NCI-H69 (cell line): ENCODE results near the gene CD96.

Source experiments
- DNase-seq: peaks from one replicate; lab custom pipeline; 2025; lab: John Stamatoyannopoulos, UW

CD96 gene

DNA sequence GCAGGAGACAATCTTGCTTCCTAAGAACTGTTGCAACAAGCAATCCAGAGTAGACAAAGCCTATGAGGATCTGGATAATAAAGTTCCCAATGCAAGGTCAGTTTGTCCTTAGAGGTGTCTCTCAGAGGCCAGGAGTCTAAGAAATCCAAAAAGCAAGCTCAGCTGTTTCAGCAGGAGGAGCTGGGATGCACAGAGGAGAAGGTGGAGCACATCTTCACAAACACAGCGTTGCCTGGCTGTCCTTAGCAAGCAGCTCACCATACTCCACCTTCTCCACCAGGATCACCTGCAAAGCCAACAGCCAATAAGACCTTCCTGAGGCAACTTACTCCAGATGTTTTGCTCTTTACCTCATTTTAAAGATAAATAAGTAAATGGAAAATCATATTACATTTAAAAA is 52.8 kb downstream of the CD96 start:
- no peak for DNase-seq

DNA sequence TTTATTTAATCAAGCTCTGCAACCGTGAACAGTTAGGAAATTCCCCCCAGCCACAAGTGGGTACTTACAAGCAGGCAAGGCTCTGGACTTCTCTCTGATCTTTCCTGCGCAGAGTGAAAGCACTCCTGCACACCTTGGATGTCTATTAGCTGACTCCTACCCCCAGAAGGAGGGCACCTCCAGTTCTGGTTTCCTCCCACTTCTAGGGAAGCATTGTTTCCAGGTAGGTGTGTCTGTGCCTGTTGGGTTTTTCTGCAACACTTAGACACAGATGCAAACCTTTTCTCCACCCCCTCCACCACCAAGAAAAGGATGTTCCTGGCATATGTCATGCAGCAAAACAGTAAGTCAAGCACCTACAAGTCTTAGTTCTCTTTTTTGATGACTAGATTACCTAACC is 53.2 kb downstream of the CD96 start, which contains the start of gene ZBED2:
TSS of gene ZBED2 (minus strand) at position 115 of the 400 bp plus-strand sequence. CDS start 1,145 bp downstream, outside the sequence.
- no peak for DNase-seq

DNA sequence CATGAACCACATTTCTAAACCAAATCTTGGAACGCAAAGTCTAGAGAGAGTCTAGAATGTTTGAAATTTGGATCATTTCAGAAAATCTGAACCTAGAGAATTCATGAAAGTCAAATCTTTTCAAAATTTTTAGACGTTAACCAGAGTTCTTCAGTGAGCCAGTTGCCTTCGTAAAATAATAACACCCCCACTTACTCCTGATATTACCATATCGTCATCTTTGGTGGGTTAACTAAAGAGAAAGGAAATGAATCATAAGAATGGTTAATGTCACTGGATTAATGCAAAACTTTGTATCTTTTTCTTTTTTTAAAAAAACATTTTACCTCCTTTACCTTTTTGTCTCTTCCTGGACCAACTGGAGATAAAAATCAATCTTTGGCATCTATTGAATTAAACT is 54.3 kb downstream of the CD96 start:
- DNase-seq: no peak

DNA sequence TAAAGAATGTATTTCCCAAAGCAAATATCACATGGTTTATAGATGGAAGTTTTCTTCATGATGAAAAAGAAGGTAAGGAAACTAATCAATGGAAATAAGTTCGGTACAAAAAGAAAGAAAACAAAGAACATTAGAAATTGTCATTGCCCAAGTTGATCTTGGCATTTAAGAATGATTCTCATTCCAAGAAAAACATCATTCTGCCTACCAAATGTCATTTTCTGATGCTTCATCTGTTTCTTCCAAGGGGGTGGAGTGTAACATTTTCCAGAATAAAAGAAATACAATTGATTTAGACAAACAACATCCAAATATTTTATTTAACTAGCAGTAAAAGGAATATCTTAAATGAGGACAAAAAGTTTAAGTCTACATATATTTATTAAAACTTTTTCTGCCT is 56.1 kb downstream of the CD96 start:
- no peak for DNase-seq

DNA sequence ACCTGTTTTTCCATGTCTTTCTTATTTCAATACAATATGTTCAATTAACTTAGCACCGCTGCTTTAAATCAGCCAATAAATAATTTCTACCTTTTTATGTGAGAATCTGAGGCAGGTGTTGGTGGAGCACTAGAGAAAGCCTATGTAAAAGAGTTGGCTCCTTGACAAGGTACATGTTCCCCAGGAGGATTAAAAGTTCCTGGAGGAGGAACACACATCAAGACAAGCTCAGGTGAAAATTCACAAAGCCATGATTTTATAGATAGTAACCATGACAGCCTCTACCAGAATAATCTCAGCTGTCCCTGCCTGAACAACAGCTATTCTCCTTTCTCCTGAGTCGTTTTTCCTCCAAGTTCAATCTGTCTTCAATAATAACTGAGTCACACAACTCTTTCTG is 56.6 kb downstream of the CD96 start:
- no peak for DNase-seq

DNA sequence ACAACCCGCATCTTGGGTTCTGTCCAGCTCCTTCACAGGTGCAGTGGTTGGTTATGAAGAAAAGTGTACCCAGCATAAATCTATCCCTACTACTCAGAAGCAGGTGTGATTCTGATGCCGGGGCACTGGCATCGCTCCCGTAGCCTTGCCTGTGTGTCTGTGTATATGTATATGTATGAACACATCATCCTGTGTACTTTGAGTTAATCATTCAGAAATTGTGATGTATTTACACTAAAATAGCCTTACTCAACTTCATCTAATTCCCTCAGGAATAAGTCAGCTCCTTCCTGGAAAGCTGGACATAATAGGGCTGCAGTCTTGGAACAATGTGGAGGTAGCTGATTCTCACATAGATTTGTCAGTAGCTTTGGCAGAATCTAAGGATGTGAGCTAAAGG is 59.8 kb downstream of the CD96 start:
- no peak for DNase-seq

DNA sequence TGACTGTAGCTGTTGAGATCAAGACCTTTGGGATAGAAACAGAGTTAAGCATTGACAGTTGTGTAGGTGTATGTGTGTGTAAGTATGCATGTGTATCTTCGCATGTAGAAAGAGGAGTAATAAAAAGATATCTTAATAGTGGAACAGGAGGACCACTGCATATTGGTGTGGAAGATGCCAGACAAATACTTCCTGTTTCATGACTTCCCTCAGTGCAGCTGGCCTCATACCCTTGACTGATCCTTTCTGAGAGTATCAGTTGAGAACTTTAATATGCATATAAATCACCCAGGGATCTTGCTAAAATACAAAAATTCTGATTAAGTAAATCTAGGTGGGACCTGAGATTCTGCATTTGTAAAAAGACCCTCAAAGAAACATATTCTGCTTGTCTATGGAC is 61.7 kb downstream of the CD96 start:
- no peak for DNase-seq

DNA sequence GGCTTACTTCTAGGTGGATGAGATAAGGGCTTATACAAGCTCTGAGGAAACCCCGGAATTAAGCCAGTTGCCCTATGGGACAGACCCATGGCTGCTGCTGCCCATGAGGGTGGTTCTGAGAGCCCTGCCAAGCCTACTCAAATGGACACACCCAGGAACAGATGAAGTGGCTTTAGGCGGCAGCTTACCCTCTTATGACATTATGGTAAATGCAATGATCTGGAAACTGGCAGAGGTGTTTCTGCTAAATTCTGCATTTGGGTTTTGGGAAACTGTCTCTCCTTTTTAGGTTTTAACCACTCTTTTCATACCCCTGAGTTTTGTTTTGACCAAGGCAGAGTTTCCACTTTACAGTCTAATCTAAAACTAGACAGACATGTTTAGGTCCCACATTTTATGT is 62.1 kb downstream of the CD96 start:
- DNase-seq: no peak

DNA sequence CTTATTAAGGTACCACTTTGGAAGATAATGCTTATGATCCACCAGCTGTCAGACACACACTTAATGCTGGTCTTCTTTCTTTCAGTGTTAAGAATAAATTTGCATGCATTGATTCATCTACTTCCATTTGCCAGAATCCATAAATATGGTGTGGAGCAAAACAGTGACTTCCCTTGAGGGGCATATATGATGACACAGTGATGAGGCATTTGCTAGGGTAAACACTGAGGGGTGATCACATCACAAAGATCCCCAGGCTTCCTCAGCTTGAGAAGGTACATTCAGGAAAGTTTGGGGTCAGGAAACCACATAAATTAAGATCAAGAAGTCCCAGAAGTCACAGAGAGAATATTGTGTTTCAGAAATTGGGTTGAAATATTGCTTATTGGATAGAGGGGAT is 63.0 kb downstream of the CD96 start:
- DNase-seq: no peak

DNA sequence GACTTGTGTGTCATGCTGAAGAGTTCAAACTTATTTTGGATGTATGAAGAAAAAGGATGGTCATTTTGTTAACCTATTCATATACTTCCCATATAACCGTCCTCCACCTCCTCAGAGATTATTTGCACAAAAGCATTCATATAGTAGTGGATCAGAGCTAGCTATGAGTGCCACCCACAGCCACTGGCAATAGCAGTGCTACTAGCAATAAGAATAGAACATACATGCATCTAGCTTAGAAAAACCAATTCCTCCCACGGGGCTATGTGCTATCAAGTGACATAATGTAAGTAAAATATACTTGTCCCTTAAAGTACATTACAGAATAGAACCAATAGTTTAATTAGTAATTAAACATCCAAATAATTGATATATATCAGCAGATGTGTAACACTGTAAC is 63.5 kb downstream of the CD96 start:
- DNase-seq: no peak

DNA sequence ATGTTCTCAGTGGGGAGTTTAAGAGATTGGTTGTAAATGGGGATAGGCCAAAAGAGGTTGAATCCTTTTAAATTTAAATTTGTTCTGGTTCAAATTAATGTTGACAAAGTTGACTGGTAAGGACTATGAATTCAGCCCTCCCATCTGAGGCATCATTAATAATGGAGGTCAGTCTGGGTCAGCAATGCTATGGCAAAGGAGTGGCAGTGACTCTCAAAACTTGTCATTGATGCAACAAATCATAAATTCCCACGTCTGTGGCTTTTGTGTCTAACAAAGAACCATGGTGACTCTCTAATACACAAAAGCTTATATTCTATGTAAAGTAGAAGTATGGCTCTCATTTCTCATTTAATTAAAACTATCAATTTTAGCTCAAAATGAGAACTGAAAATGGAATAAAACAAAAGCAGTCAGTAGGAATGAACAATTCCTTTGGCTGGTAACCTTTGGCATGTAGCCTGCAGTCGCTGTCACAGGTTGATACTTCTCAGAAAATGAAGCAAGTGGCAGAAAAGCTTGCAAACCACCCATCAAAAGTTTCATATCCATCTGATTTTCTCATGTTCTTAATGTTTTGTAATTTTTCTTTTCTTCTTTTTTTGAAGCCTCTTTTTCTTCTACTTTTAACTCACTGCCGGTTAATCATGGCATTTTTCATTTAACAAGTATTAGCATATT is 65.4 kb downstream of the CD96 start:
- no peak for DNase-seq

DNA sequence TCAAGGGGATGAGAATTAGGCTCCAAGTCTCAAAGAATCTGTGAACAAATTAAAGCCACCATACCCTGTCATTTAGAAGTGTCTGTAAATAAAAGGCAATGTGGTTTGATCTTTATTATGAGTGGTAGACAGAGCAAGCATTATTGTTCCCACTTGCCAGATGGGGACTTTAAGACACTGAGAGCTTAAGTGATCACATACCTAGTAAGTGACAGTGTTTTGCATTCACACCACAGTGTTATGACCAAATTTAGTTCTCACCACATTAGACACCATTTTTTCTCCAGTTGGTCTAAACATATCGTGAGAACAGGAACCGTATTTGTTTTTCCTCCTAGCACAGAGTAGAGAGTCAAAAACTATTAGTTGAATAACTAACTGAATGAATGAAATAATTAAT is 66.4 kb downstream of the CD96 start:
- no peak for DNase-seq

DNA sequence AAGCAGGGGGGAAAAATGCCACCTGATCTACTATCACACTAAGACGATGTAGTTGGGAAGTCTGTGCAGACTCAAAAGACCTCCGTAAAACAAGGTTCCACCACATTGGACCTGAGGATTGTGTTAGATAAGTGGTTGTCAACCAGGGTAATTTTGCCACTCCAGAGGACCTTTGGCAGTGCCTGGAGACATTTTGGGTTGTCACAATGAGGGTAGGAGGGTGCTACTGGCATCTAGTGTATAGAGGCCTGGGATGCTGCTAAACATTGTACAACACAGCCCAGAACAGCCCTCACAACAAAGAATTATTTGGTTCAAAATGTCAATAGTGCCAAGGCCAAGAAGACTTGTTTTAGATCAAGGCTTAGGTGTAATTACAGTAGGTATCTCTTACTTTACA is 67.7 kb downstream of the CD96 start:
- no peak for DNase-seq

DNA sequence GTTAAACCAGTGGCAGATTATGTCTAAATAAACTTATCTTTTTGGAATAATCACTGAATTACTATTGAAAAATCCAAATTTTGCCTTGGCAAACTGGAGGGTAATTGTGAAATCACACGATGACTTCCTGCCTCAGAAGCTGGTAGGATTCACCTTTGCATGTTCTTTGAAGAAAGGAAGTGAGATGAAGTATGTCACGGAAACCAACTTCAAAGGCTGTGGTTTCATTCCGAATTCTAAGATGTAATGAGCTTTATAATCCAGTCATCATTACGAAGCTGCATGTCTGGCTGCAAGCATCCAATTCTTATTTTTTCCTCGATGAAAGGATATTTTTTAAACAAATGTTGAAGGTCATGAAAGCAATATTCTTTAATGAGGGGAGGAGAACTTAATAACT is 68.2 kb downstream of the CD96 start:
- no peak for DNase-seq

DNA sequence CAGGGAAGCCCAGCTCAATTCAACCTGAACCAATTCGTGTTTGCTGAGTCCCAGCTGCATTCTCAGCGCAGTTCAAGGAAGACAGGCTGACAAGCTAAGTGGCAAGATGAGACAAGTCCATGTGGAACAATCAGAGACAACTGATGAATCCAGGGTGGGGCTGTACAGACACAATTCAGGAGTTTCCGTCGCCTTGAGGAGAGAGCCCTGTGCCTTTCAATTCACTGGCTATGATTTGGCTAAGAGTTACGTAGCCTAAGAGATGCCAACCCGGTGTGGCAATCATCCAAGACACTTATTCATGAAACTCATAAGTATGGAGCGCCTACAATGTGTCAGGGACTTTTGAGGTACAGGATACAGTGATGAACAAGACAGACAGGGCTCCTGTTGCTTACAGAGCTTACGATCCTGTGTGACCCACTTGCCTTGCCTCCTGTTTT is 68.6 kb downstream of the CD96 start:
- no peak for DNase-seq

DNA sequence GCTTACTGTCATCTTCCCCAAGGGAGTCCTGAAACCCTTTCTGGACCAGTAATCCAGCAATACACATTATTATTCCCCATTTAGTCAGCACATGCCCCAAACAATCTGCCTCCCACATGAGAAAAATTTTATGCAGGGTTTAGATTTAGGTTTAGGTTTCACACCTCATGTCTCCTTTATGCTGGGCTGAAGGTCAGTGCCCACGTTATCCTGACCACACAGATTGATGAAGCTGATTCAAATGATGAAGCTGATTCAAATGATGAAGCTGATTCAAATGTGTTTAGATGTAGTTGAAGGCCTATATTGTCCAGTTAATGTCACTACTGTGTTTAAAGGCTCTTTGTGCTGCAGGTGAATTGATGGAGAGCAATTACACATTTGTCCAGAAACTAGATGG is 71.3 kb downstream of the CD96 start:
- DNase-seq: no peak

DNA sequence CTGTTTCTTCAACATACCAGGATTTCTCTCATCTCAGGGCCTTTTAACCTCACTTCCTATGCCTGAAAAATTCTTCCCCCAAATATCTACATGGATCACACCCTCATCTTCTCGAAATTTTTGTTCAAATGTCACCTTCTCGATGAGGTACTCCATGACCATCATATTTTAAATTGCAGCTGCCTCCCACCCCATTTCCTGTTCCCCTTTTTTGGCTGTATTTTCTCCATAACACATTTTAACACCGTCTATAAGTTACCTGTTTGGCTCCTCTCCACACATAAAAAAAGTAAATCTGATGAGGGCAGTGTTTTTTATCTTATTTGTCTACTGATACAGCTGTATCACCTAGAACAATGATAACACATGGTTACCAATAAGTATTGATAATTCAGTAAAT is 73.9 kb downstream of the CD96 start:
- no peak for DNase-seq

DNA sequence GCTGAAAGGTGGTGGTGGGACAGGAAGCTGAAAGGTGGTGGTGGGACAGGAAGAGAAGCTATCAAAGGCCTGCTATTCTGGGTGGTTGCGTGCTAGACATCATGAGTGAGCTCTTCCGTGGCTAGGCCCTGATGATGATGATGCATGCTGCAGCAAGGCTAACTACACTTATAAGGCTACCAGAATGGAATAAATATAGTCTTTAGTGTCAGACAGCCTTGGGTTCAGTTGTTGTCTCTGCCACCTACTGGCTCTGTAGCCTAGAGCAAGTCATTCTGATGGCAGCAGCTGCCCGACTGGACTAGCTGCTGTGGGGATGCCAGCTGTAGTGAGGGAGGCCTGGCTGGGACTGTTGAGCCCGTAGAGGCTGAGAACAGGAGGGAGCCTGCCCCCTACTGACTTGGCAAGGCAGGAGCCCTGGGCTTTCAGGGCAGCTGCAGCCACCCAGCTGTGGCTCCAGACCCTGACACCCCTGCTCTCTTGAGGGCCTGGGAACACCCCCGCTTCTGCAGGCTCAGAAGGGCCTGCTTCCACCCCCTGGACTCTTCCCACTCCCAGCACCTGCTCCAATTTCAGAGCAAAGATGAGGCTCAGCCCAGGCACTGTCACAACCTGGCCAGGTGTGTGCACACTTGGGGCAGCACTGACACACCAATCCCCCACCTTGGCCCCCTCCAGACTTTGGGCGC is 74.6 kb downstream of the CD96 start:
- DNase-seq: no peak

DNA sequence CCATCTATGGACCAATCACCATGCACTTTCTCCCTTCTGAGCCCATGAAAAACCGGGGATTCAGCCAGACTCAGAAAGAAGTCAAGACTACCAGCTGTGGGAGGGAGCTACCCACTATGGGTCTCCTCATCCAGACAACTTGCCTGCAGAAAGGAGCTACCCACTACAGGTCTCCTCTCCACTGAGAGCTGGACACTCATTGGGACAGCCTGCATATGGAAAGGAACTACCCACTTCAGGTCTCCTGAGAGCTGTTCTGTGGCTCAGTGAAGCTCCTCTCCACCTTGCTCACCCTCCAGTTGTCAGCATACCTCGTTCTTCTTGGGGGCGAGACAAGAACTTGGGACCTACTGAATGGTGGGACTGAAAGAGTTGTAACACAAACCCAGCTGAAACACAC is 75.4 kb downstream of the CD96 start:
- DNase-seq: no peak

DNA sequence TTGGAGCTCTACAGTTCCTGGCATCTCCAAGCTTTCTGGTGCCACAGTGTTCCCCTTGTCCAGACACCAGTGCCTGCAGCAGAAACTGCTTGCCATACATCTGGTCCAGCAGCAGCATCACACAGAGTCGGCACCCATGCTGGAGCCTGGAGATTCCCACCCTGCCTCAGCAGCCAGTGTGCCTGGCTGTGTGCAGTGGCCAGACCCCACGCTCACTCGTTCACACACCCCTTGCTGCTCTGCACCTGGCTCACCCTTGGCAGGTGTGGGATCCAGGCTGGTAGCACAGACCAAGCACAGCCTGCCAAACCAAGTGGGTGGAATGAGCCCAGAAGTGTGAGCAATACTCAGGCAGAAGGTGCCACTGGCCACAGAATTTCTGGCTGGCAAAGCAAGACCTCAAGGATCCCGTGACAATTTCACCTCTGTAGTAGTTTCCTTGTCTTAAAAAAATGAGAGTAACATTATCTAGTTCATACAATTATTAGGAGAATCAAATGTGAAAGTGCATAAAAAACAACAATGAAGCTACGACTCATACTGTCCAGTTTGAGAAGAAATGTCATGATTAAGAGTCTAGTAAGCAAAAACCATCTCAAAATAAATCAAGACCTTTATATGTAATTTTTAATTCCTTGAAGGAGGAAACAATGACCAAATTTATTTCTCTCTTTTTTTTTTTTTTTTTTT is 76.1 kb downstream of the CD96 start:
- no peak for DNase-seq

DNA sequence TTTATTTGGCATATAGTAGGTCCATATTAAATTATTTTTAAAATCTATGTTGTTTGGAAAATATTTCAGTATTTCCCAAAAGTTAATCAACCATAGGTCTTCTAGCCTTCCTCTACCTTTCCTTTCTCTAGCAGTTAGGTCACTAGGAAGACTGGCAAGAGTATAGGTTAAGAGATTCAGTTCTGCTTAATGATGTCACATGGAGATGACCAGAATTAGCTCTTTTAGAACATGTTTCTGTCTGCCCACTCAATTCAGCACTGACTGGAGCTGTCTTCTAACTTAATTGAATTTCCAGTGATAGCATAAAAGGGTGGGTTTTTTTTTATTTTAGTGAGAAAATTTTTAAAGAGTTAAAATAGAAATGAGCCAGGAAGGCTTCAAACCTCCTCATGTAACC is 76.9 kb downstream of the CD96 start:
- no peak for DNase-seq

DNA sequence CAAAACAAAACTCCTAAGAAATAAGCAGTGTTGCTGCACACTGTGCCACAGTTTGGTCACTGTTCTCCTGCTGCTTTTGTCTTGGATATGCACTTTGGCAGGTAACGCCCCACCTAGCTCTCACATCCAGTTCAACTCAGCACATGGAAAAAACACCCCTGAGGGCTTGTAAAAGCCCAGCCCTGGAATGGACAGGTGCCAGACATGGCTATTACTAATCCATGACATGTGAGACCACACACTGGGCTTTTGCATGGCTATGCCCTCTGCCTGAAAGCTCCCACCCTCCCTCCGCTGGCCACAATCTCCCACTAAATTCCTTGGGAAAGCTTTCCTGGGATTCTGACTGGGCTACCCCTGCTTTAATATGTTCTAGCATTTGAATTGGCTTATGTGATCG is 77.8 kb downstream of the CD96 start:
- peak; percentile 44 for DNase-seq

DNA sequence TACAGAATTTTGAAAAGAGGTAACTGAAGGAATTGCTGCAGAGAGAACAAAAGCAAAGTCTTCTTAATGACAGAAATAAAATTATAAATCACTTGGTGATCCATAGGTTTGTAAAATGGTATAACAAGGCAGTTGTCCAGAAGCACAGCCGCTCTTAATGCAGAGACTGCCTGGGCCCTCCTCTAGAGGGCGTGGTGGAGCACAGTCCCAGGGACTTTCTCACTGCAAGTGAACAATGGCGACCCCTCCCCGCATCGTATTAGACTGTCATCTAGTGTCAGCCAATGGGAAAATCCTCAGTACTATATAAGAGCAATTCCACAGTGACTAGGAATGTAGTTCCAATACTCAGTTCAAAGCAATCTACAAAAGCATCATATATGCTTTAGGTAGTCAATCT is 79.5 kb downstream of the CD96 start:
- peak; percentile 55 for DNase-seq
